Lung (tissue), 12 donors: ENCODE measurements around the gene ERFE. TPM values are rescaled to one million over a fixed set of nuclear protein-coding genes. Genes with fewer than 3 reads are reported as not detected.

Experiments used
- ATAC-seq: fragments of 200-7000 bp; cut with Tn5 transposase; one replicate; pipeline ENCODE4 v1.9.1; 2020; ENCODE audit warnings: moderate number of reproducible peaks; ENCODE audit not compliant: insufficient read depth, low FRiP score
- DNase-seq, 3 donors: peaks; one replicate each; pipeline ENCODE4 v3.0.0-alpha.2; 2013 to 2017
- H3K27ac ChIP-seq, 2 donors: one replicate each; pipeline ENCODE4 v1.5.1; 2013; ENCODE audit warnings: mild to moderate bottlenecking in 2 of 2, moderate library complexity in 2 of 2, control low read depth in 1 of 2, inconsistent platforms in 1 of 2, low read depth in 1 of 2, low read length in 1 of 2
- H3K27me3 ChIP-seq, 3 donors: one replicate each; pipeline ENCODE4 v1.5.1; 2013; ENCODE audit warnings: low read length in 2 of 3; ENCODE audit not compliant: control insufficient read depth in 3 of 3, insufficient read depth in 3 of 3
- H3K36me3 ChIP-seq, 4 donors: one replicate each; pipeline ENCODE4 v1.5.1; 2013; ENCODE audit warnings: low read length in 4 of 4, mild to moderate bottlenecking in 1 of 4, moderate library complexity in 1 of 4; ENCODE audit not compliant: control insufficient read depth in 4 of 4, insufficient read depth in 4 of 4
- H3K4me1 ChIP-seq, 5 donors: one replicate each; pipeline ENCODE4 v1.5.1; 2013; ENCODE audit warnings: low read length in 5 of 5, mild to moderate bottlenecking in 2 of 5, moderate library complexity in 1 of 5; ENCODE audit not compliant: control insufficient read depth in 5 of 5, insufficient read depth in 5 of 5
- H3K4me3 ChIP-seq: one replicate; pipeline ENCODE4 v1.5.1; 2013; ENCODE audit warnings: mild to moderate bottlenecking, control low read depth, moderate library complexity
- H3K9ac ChIP-seq, 2 donors: one replicate each; pipeline ENCODE4 v1.5.1; 2013; ENCODE audit warnings: low read length in 2 of 2, control low read depth in 1 of 2; ENCODE audit not compliant: insufficient read depth in 1 of 2
- H3K9me3 ChIP-seq, 4 donors: one replicate each; pipeline ENCODE4 v1.5.1; 2013; ENCODE audit warnings: low read length in 3 of 4, mild to moderate bottlenecking in 1 of 4, moderate library complexity in 1 of 4; ENCODE audit not compliant: control insufficient read depth in 4 of 4, insufficient read depth in 3 of 4
- CTCF ChIP-seq: IDR thresholded peaks from 2 replicates; pipeline ENCODE4 v1.5.1; 2012; ENCODE audit warnings: mild to moderate bottlenecking; ENCODE audit errors: control extremely low read depth, extremely low read depth
- WGBS, 2 donors: extraction: QIAGEN DNeasy Blood & Tissue Kit; methylation state at CpG; one replicate each; pipeline ENCODE4 v1.1.7; 2013; 5-methylcytosine and 5-hydroxymethylcytosine counted together
- polyA plus RNA-seq, 2 donors: library from polyadenylated mRNA; stranded (reverse); fragments of 200-250 nt; gene quantifications; one replicate each; pipeline ENCODE4 v1.2.1, GENCODE V29; 2013
- total RNA-seq, 2 donors: library from RNA; depleted of rRNA in 1 of 2; stranded (reverse); fragments of >200 nt in 1 of 2; gene quantifications; one replicate each; pipeline ENCODE4 v1.2.1, GENCODE V29; 2014 to 2021
- donor health status: control.
- donor health status: control.
- donor health status: Bipolar disorder and iron deficiency.
- donor health status: healthy.
- donor health status: DM: yes; HTN: yes; CAD: no.

The ERFE gene
- total and polyA plus RNA-seq, 4 donors, result 0.52 to 0.54 (median 0.54) TPM; not detected in 1

- TF ChIP-seq CTCF, result no peak
- DNase-seq, result peak in 1 of 3 donors; percentile 7
- WGBS, 2 donors, result 95 to 98% methylated on average over 17 of the region's 17 CpGs
These were observed 29.1 kb downstream of the ERFE start for GRCh38 chr2:238187618-238188548.

GRCh38 chr2:238190445-238190844 lies 31.7 kb downstream of the ERFE start:
- Histone ChIP-seq H3K4me3 (no peak overlapping the region), H3K9me3 (no peaks in the 10 kb centered on the region), H3K36me3 (peaks cover 35 to 56% (median 42%) of the 10 kb centered on the region in 4 donors), H3K27ac (no peak overlapping the region), H3K27me3 (no peaks in the 10 kb centered on the region), H3K4me1 (no peaks in the 10 kb centered on the region), H3K9ac (no peak overlapping the region)
- WGBS, 2 donors, result 93 to 96% methylated on average over 2 of the region's 2 CpGs
- no peak for ATAC-seq
- TF ChIP-seq CTCF, result no peak
- no peak for DNase-seq

More at GRCh38 chr2:238187618-238188548, 29.1 kb downstream of the ERFE start:
- Histone ChIP-seq H3K27ac (no peak overlapping the region), H3K27me3 (no peaks in the 10 kb centered on the region), H3K9ac (no peak overlapping the region), H3K4me3 (no peak overlapping the region), H3K36me3 (peaks cover 48 to 63% (median 52%) of the 10 kb centered on the region in 4 donors), H3K4me1 (no peaks in the 10 kb centered on the region), H3K9me3 (no peaks in the 10 kb centered on the region)
- no peak for ATAC-seq

- no peak for ATAC-seq
- TF ChIP-seq CTCF, result no peak
- Histone ChIP-seq H3K27ac (peak overlapping the region; percentile 97 to 98), H3K4me3 (peak overlapping the region; percentile 83), H3K27me3 (no peaks in the 10 kb centered on the region), H3K9me3 (no peaks in the 10 kb centered on the region), H3K4me1 (peaks cover 0 to 30% (median 11%) of the 10 kb centered on the region in 5 donors), H3K36me3 (peaks cover 0 to 2% (median 0%) of the 10 kb centered on the region in 4 donors), H3K9ac (peak overlapping the region; percentile 69 to 89)
- DNase-seq, result peak in 2 of 3 donors; percentile 17 to 28
- 9 to 14% methylated on average over 27 of the region's 27 CpGs for WGBS, 2 donors
These were observed 43.7 kb downstream of the ERFE start for GRCh38 chr2:238202326-238203093.
